NB4 (cell line): ENCODE measurements around the gene UBL7.
"Not testable (repeated sequence)": the region's sequence is repeated elsewhere in the genome, so short reads cannot be mapped to it uniquely, and the experiment has no call there.

Experiments used
- MAX ChIP-seq: IDR thresholded peaks from 2 replicates; pipeline ENCODE4 v1.6.1; 2011; ENCODE audit warnings: low read depth, low read length
- POLR2A ChIP-seq: IDR thresholded peaks from 2 replicates; pipeline ENCODE4 v1.6.1; 2011; ENCODE audit warnings: mild to moderate bottlenecking; ENCODE audit not compliant: insufficient read length; ENCODE audit errors: extremely low read depth
- TF ChIP-seq, protein P1 (sequence below): IDR thresholded peaks from one replicate; pipeline ENCODE4 v1.5.1; 2012; ENCODE audit warnings: low read depth, low read length

DNA sequence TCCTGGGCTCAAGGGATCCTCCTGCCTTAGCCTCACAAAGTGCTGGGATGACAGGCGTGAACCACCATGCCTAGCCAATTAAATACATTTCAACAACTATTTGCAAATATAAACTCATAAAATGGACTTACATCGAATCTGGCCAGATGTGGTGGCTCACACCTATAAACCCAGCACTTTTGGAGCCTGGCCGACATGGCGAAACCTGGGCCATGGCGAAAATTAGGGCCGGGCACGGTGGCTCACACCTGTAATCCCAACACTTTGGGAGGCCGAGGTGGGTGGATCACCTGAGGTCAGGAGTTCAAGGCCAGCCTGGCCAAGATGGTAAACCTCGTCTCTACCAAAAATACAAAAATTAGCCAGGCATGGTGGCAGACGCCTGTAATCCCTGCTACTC lies 3.9 kb downstream of the UBL7 start:
- TF ChIP-seq, protein P1, sequence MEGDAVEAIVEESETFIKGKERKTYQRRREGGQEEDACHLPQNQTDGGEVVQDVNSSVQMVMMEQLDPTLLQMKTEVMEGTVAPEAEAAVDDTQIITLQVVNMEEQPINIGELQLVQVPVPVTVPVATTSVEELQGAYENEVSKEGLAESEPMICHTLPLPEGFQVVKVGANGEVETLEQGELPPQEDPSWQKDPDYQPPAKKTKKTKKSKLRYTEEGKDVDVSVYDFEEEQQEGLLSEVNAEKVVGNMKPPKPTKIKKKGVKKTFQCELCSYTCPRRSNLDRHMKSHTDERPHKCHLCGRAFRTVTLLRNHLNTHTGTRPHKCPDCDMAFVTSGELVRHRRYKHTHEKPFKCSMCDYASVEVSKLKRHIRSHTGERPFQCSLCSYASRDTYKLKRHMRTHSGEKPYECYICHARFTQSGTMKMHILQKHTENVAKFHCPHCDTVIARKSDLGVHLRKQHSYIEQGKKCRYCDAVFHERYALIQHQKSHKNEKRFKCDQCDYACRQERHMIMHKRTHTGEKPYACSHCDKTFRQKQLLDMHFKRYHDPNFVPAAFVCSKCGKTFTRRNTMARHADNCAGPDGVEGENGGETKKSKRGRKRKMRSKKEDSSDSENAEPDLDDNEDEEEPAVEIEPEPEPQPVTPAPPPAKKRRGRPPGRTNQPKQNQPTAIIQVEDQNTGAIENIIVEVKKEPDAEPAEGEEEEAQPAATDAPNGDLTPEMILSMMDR = not testable (repeated sequence)
- not testable (repeated sequence) for TF ChIP-seq POLR2A, MAX
